Stomach (tissue), 4 donors: ENCODE measurements around the gene VSTM4.

ENCODE experiments used
- EP300 ChIP-seq: sonication (generic); formaldehyde crosslinking; IDR thresholded peaks from one replicate; pipeline ENCODE4 v1.6.1; 2017; ENCODE audit warnings: antibody characterized with exemption
- POLR2AphosphoS5 ChIP-seq, 3 donors: sonication (generic); formaldehyde crosslinking; IDR thresholded peaks; one replicate each; pipeline ENCODE4 v1.6.1; 2016; ENCODE audit warnings: antibody characterized with exemption in 3 of 3

DNA sequence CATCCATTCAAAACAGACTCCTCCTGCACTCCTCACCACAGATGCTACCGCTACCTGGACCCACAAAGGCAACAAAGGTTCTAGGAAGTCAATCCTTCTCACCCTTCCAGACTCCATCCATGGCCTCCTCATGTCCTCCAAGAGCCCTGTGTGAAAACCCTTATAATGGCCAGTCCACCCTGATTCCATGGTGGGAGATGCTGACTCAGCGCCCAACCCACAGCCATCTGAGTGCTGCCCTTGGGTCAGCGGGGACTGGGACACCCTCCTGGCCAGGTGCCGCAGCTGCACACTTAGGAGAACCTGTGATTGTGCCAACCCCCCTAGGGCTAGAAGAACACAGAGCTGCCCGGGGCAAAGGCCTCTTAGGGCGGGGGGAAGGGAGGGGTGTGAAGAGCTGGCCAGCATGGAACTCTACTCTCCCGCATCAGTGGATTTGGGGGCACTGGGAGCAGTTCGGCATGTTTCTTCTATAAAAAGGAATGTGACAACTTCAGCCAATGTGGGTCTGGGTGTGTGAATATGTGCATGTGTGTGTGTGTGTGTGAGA, 47.5 kb upstream of the VSTM4 start:
- TF ChIP-seq EP300 = no peak
- TF ChIP-seq POLR2AphosphoS5 (IDR thresholded peaks at IDR 0.05) = no peak
